Right ventricle myocardium superior (tissue), 1 donor: ENCODE data around the gene MYO1H. TPM values are rescaled to one million over a fixed set of nuclear protein-coding genes. Genes with fewer than 3 reads are reported as not detected.

Experiments used
- ATAC-seq: fragments of 200-7000 bp; cut with Tn5 transposase; one replicate; pipeline ENCODE4 v1.9.1; 2020; ENCODE audit warnings: mild to moderate bottlenecking; ENCODE audit not compliant: poor library complexity
- DNase-seq: peaks from one replicate; pipeline ENCODE4 v3.0.0-alpha.2; 2020
- intact Hi-C: fragments of 100-400 bp; cut with DNase I; formaldehyde crosslinking; loops from one replicate; pipeline ENCODE4 v1.11.2; 2022
- total RNA-seq: library from RNA; stranded (reverse); fragmentation: NEBNext Ultra II Directional; extraction: Animal tissue kit (Norgen Biotek cat#: 25700); gene quantifications from one replicate; pipeline ENCODE4 v1.2.1, GENCODE V29; 2021
- donor health status: DM: no; HTN: yes; CAD: no; lungs with severe emphysema.

MYO1H gene
- total RNA-seq, 1 donor from 2014 or later: 0.78 TPM

GRCh38 chr12:109477963-109478315 lies 130.2 kb downstream of the MYO1H start:
- DNase-seq: no peak
- intact Hi-C loops: loop anchor here (5.0 kb wide), 1 partner anchor 46 kb away; no protein-coding TSS in a partner anchor
- no peak for ATAC-seq

GRCh38 chr12:109479761-109480160 lies 132.1 kb downstream of the MYO1H start:
- DNase-seq: no peak
- intact Hi-C loops: loop anchor here (5.0 kb wide), 1 partner anchor 47 kb away; no protein-coding TSS in a partner anchor
- no peak for ATAC-seq

GRCh38 chr12:109480356-109480755 lies 132.7 kb downstream of the MYO1H start:
- intact Hi-C loops: no loop called here
- ATAC-seq: no peak
- DNase-seq: no peak

GRCh38 chr12:109481863-109482262 lies 134.2 kb downstream of the MYO1H start:
- DNase-seq: no peak
- intact Hi-C loops: no loop called here
- ATAC-seq: no peak

GRCh38 chr12:109482491-109482890 lies 134.8 kb downstream of the MYO1H start:
- intact Hi-C loops: no loop called here
- no peak for DNase-seq
- ATAC-seq: no peak

GRCh38 chr12:109482894-109483293 lies 135.2 kb downstream of the MYO1H start:
- DNase-seq (no peak), ATAC-seq (no peak)
- intact Hi-C loops: no loop called here

GRCh38 chr12:109483346-109483745 lies 135.6 kb downstream of the MYO1H start:
- ATAC-seq (no peak), DNase-seq (no peak)
- intact Hi-C loops: no loop called here

GRCh38 chr12:109485201-109485600 lies 137.5 kb downstream of the MYO1H start:
- intact Hi-C loops: no loop called here
- DNase-seq: no peak
- no peak for ATAC-seq

- ATAC-seq (no peak), DNase-seq (no peak)
These were observed 139.7 kb downstream of the MYO1H start for GRCh38 chr12:109487181-109488050.

GRCh38 chr12:109488051-109488665 lies 140.5 kb downstream of the MYO1H start:
- ATAC-seq (no peak), DNase-seq (no peak)
- intact Hi-C loops: no loop called here

More at GRCh38 chr12:109487181-109488050, 139.7 kb downstream of the MYO1H start:
- intact Hi-C loops: no loop called here

- intact Hi-C loops: no loop called here
- ATAC-seq (no peak), DNase-seq (no peak)
These were observed 141.6 kb downstream of the MYO1H start for GRCh38 chr12:109489016-109489954.

- intact Hi-C loops: no loop called here
- no peak for ATAC-seq
These were observed 142.4 kb downstream of the MYO1H start for GRCh38 chr12:109489955-109490565.

GRCh38 chr12:109491671-109492070 lies 144.0 kb downstream of the MYO1H start:
- no peak for ATAC-seq
- intact Hi-C loops: no loop called here

More at GRCh38 chr12:109489955-109490565, 142.4 kb downstream of the MYO1H start:
- no peak for DNase-seq

GRCh38 chr12:109492371-109492770 lies 144.7 kb downstream of the MYO1H start:
- ATAC-seq: no peak
- intact Hi-C loops: no loop called here

More at GRCh38 chr12:109491671-109492070, 144.0 kb downstream of the MYO1H start:
- DNase-seq: no peak

GRCh38 chr12:109493090-109493489 lies 145.4 kb downstream of the MYO1H start:
- DNase-seq (no peak), ATAC-seq (peak; percentile 73)
- intact Hi-C loops: no loop called here

More at GRCh38 chr12:109492371-109492770, 144.7 kb downstream of the MYO1H start:
- no peak for DNase-seq

GRCh38 chr12:109493938-109494337 lies 146.2 kb downstream of the MYO1H start:
- ATAC-seq (no peak), DNase-seq (no peak)
- intact Hi-C loops: no loop called here

- DNase-seq (no peak), ATAC-seq (no peak)
- intact Hi-C loops: no loop called here
These were observed 146.7 kb downstream of the MYO1H start for GRCh38 chr12:109494348-109494881.

GRCh38 chr12:109495012-109495411 lies 147.3 kb downstream of the MYO1H start:
- no peak for ATAC-seq
- no peak for DNase-seq
- intact Hi-C loops: no loop called here
